ENCODE measurements around the gene CELSR2.

CELSR2 gene

DNA sequence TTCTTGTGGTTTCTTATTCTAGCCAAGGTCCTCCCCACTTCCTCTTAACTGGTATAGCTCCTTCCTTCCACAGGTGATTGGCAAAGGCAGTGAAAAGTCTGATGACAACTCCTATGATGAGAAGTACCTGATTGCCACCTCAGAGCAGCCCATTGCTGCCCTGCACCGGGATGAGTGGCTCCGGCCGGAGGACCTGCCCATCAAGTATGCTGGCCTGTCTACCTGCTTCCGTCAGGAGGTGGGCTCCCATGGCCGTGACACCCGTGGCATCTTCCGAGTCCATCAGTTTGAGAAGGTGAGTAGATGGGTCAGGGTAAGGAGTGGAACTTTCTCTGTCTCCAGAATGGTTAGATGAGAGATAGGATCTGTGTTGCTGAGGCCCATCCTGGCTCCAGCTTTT is 14.2 kb upstream of the CELSR2 start:
- DNase-seq = no peak

DNA sequence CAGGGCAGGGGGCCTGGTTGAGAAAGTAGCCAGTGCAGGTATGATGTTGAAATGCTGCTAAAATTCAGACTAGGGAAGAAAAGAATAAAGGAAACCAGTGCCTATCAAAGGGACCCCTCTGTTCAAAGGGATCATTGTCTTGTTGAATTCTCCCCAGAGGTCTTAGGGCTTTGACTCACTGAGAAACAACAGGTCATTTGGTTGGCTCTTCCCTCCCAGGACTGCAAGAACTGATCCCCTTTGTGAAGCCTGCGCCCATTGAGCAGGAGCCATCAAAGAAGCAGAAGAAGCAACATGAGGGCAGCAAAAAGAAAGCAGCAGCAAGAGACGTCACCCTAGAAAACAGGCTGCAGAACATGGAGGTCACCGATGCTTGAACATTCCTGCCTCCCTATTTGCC is 11.8 kb upstream of the CELSR2 start:
- no peak for DNase-seq

DNA sequence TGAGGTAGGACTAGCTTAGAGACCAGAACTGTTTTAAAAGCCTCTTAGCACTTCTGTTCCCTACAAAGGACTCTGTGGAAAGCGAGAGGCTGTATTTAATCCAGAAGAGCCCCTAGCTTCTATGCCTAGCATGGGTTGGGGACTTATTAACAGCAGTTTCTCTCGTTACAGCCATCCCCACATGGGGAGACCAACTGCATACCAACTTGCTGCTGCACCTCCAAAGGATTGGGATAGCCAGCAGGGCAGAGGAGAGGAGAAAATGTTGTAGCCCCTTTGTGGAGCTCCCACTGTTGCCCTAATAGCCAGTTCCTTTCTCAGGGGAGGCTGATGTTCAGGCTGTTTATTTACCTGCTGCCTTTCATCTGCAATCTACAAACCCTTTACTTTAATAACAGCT is 11.0 kb upstream of the CELSR2 start:
- DNase-seq = no peak

DNA sequence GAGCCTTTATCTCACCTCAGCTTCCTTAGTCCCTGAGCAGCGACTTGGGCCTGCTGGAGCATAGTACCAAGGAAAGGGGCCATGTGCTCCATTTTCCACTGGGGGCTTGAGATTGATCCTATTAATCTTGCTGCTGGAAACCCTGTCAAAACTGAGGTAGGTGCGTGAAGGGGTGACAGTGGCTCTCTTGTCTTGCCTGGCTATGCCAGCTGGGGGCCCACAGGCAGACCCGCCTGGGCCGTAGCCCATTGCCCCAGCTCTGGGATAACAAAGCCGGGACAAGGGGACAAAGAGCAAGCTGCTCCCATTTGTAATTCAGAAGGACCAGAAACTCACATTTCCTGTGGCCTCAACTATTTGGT is 10.3 kb upstream of the CELSR2 start:
- DNase-seq = no peak

DNA sequence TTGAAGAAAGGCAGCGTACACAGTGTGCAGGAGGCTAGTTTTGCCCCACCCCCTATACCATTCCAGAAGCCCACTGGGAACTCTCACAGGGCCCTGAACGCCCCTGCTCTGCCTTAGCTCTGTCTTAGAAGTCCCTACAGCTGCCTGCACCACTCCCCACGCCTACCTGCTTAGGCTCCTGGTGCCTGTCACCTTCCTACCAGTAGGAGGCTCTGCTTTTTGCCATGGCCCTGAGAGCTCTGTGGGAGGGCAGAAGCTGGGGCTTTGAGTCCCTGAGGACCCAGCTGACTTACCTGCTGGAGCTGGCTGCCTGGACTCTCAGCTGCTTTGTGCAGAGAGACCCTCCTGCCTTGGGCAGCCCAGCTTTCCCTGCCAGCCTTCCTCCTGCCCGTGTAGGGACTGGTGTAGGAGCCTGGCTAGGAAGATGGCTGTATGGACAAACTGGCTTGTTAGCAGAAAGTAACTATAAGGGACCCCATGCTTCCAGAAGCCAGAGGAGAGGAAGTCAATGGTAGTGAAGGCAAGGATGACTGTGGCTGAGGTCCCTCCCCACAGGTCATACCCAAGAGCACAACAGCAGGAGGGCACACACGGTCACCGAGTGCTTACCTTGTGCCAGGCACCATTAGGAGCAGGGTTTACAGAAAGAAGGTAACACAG is 9.8 kb upstream of the CELSR2 start:
- peak; percentile 76 for DNase-seq

DNA sequence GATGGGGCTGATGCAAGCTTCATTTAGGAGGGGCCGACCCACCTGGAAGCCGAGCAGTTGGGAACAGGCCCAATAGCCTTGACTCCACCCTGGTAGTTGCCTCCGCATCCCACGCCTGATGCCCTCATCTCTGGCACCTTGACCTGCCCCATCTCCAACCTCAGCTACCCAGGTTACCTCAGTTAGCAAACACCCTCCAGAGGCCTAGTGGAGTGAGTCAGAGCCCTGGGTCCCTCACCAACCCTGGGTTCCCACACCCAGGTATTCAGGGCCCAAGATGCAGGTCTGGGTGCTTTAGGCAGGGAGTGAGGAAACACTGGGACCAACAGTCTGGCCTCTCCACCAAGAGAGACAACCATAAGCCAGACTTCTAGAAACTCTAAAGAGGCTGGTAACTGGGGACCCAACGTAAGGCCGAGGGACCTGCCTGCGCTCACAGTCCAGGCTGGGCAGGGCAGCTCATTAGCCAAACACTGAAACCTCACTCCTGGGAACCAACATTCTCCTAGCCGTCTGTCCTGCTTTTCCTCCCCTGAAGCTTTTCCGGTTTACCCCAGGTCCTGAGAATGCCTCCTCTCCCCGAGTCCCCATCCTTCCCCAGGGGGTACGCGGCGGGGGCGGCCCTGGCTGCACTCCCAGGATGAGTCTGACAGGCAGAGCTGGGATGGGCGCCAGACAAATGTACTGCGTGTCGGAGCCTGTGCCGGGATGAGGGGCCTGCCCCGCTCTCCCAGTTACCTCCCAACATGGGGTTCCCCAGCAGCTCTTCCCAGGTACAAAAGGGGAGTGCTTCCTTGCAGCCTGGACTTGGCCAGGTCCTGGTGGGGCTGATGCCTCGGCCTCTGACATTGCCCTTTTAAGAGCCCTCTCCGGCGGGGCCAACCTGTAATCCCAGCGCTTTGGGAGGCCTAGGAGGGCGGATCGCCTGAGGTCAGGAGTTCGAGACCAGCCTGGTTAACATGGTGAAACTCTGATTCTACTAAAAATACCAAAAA is 8.9 kb upstream of the CELSR2 start:
- peak; percentile 86 for DNase-seq

DNA sequence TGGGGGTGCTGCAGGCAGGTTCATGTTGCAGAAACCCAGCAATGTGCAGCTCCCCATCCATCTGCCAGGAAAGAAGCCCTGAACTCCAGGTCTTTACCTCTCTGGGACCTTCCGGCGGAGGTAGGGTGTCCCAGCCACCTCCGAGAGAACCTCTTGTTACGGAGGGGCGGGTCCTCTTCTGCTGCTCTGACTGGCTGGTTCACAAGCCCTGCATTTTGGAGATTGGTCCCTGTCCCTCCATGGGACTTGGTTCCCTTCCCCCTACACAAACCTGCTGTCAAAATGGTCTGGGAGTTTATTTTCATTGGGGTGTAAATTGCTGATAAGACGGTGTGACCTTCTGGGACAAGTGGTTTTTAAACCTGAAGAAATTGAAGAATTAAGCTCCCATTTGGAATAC is 8.0 kb upstream of the CELSR2 start:
- peak; percentile 48 for DNase-seq

DNA sequence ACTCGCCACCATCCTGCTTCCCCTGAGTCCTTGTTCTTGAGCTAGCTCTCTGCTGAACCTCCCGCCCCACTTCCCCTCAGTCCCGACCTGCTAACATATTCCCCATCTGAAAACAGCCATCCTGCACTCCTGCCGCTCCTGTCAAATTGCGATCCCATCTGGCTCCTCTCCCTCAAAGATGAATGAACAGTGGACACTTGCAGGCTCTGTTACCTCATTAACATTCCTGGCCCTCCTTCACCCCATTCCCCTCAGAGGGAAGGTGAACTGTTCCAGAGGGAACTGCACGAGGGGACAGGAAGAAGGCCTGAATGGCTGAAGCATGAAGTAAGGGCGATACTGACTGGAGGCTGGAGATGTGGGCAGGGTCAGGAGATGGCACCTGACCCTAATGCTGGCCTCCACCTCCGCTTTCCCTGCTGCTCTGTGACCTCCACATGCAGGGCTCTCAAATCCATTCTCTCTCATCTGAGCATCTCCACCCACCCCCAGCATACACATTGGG is 7.4 kb upstream of the CELSR2 start:
- peak; percentile 53 for DNase-seq

DNA sequence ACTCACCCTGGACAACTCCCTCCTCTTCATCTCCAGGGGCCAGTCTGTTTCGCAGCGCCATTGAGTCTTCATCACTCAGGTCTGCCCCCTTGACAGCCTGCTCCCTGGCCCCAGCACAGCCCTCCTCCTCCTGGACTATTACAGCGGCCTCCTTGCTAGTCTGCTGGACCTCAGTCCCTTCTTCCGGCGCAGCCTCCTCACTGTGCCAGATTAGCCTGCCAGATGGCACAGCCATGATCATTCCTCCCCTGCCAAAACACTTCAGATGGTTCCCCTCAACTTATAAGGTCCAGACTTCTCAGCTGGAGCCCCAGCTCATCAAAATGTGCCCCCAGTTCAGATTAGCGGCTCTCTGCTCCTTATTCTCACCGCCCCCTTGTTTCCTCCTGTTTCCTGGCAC is 7.0 kb upstream of the CELSR2 start:
- DNase-seq = peak; percentile 35

DNA sequence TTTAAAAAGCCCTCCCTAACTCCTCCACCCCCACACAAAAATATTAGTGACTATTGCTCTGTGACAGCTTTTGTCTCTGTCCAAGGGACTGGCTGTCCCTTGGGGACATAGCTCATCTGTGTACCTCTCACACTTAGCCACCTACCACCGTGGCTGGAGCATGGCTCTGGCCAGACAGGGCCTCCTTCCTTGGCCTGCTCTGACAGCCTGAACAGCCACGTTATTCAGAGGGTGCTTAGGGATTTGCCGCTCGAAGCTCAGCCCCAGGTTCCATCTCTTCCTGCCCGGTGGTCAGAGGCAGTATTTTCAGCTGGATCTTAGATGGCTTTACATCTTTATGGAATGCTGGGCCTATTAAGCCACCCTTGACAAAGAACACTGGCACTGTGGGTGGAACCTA is 6.1 kb upstream of the CELSR2 start:
- DNase-seq = peak; percentile 8

DNA sequence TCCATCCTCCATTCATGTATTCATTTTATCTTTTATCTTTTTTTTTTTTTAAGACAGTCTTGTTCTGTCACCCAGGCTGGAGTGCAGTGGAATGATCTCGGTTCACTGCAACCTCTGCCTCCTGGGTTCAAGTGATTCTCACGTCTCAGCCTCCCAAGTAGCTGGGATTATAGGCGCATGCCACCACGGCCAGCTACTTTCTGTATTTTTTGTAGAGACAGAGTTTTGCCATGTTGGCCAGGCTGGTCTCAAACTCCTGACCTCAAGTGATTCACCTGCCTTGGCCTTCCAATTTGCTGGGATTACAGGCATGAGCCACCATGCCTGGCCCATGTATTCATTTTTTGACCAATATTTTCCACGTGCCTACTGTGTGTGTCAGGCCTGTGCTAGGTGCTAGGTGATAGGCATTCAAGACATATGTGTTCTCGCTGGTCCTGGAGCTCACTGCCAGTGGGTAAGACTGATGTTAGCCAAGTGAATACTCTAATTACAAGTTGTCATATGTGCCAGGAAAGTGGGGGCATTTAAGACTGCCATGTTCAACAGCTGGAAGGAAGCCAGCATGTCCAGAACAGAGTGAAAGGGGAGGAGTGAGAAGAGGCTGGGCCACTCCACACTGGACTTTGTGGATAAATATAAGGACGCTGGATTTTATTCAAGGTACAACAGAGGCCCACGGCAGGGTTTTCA is 5.3 kb upstream of the CELSR2 start:
- DNase-seq = no peak

DNA sequence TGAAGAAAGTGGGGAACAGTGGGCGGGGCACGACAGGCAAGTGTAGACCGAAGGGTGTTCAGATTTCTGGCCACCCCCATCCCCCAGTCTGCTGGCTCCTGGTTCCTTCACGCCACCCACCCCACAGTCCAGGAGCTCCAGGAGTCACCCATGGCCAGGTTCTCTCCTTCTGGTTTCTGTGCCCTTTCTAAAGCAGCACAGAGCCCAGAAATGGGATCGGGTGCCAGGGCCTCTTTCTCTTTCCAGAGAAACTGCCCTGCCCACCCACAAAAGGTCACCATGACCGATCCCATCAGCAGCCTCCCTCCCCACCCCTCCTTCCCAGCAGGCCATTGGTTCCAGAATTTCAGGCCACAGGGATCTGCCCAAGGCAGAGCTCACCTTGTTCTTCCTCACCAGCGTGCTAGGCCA is 3.2 kb upstream of the CELSR2 start:
- no peak for DNase-seq

DNA sequence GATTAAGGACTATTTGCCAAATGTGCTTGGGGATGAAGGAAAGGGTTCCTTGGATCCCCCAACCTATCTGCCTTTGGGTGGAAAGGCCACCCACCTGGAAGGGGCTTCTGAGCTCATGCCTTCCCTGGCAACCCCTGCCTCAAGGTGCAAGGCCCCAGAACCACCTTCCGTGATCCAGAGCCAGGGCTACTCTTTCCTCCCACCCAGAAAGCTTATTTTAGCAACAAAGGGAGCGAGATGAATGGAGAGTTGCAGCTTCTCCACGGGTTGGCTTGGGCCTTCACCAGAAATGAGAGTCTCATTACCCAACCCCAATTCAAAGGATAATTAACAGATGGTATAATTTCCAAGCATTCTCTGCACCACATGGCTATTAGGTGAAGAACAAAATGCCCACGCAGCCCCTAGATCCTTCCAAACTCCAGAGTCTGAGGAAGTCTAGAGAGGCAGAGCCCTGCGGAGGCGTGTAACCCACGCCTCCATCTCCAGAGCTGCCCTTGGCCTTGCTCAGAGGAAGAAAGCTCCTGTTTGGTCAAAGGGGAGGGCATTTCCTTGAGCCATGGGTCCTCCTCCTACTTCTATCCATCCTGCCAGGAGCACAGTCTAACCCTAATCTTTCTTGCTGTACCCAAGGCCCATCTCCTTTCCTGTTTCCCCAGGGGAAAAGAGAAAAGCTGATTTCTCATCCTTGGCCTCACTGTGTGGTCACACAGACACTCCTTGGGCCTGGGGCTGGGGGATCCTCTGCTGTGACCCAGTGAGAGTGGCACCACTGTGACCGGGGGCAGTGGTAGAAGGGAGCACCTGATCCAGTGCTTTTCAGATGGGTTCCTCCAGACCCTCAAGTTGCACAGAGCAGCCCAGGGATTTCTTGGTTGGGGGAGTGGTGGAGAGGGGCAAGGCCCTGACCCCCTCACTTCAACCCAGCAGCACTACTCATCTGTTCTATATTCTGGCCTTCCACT is 1.7 kb upstream of the CELSR2 start:
- no peak for DNase-seq

DNA sequence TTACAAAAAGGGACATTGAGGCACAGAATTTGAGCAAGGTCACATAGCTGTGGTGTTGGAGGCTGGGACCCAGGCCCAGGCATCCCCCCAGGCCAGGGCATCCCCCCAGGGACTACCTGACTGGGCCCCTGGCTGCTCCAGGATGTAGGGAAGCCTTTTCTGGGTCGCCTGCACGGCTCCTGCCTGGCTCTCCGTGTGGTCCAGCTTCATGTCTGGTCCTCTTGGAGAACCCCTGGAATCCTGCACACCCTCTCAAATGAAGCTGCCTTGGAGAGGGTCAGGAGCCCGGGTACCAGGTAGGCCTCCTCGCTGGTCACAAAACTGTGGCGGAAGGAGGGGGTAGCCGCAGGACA is 919 bp upstream of the CELSR2 start:
- no peak for DNase-seq

DNA sequence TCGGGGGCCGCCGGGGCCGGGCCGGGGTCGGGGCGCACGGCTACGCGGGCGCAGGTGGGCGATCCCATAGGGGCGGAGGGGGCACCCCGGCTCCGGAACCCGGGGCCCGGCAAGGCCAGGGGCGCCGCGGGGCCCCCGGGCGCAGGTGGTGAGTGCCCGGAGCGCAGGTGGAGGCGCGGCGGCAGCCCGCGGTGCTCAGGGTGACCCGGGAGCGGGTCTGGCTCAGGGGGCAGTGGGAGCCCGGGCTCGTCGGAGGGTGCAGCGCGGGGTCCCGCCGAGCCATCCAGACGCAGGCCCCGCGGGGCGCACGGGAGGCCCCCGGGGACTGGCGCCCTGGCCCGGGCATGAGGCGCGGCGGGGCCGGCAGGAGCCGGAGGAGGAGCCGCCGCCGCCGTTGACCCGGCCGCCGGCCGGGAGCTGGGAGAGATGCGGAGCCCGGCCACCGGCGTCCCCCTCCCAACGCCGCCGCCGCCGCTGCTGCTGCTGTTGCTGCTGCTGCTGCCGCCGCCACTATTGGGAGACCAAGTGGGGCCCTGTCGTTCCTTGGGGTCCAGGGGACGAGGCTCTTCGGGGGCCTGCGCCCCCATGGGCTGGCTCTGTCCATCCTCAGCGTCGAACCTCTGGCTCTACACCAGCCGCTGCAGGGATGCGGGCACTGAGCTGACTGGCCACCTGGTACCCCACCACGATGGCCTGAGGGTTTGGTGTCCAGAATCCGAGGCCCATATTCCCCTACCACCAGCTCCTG is 489 bp downstream of the CELSR2 start:
- no peak for DNase-seq

DNA sequence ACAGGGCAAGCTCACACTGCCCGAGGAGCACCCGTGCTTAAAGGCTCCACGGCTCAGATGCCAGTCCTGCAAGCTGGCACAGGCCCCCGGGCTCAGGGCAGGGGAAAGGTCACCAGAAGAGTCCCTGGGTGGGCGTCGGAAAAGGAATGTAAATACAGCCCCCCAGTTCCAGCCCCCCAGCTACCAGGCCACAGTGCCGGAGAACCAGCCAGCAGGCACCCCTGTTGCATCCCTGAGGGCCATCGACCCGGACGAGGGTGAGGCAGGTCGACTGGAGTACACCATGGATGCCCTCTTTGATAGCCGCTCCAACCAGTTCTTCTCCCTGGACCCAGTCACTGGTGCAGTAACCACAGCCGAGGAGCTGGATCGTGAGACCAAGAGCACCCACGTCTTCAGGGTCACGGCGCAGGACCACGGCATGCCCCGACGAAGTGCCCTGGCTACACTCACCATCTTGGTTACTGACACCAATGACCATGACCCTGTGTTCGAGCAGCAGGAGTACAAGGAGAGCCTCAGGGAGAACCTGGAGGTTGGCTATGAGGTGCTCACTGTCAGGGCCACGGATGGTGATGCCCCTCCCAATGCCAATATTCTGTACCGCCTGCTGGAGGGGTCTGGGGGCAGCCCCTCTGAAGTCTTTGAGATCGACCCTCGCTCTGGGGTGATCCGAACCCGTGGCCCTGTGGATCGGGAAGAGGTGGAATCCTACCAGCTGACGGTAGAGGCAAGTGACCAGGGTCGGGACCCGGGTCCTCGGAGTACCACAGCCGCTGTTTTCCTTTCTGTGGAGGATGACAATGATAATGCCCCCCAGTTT is 1.3 kb downstream of the CELSR2 start:
- no peak for DNase-seq

DNA sequence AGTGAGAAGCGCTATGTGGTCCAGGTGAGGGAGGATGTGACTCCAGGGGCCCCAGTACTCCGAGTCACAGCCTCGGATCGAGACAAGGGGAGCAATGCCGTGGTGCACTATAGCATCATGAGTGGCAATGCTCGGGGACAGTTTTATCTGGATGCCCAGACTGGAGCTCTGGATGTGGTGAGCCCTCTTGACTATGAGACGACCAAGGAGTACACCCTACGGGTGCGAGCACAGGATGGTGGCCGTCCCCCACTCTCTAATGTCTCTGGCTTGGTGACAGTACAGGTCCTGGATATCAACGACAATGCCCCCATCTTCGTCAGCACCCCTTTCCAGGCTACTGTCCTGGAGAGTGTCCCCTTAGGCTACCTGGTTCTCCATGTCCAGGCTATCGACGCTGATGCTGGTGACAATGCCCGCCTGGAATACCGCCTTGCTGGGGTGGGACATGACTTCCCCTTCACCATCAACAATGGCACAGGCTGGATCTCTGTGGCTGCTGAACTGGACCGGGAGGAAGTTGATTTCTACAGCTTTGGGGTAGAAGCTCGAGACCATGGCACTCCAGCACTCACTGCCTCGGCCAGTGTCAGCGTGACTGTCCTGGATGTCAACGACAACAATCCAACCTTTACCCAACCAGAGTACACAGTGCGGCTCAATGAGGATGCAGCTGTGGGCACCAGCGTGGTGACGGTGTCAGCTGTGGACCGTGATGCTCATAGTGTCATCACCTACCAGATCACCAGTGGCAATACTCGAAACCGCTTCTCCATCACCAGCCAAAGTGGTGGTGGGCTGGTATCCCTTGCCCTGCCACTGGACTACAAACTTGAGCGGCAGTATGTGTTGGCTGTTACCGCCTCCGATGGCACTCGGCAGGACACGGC is 2.2 kb downstream of the CELSR2 start:
- no peak for DNase-seq

DNA sequence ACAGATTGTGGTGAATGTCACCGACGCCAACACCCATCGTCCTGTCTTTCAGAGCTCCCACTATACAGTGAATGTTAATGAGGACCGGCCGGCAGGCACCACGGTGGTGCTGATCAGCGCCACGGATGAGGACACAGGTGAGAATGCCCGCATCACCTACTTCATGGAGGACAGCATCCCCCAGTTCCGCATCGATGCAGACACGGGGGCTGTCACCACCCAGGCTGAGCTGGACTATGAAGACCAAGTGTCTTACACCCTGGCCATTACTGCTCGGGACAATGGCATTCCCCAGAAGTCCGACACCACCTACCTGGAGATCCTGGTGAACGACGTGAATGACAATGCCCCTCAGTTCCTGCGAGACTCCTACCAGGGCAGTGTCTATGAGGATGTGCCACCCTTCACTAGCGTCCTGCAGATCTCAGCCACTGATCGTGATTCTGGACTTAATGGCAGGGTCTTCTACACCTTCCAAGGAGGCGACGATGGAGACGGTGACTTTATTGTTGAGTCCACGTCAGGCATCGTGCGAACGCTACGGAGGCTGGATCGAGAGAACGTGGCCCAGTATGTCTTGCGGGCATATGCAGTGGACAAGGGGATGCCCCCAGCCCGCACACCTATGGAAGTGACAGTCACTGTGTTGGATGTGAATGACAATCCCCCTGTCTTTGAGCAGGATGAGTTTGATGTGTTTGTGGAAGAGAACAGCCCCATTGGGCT is 3.0 kb downstream of the CELSR2 start:
- DNase-seq = no peak
